CD4-positive, CD25-positive, alpha-beta regulatory T cell (primary cell): ENCODE measurements around the gene PZP. TPM values are rescaled to one million over a fixed set of nuclear protein-coding genes. Genes with fewer than 3 reads are reported as not detected.
A peak's percentile ranks its signal among the peaks of the same experiment; 100 is the strongest.
"Not testable (repeated sequence)": the region's sequence is repeated elsewhere in the genome, so short reads cannot be mapped to it uniquely, and the experiment has no call there.

Experiments used
- ATAC-seq, 2 donors: fragments of 150-1000 bp; cut with Tn5 transposase; one replicate each; pipeline ENCODE4 v1.10.0; 2021; ENCODE audit warnings: low read depth in 2 of 2, moderate number of reproducible peaks in 2 of 2, moderate library complexity in 1 of 2
- DNase-seq, 3 donors: peaks; one replicate each; pipeline versions ENCODE4 v3.0.0 to v3.0.0-alpha.2; 2012 to 2022; ENCODE audit warnings: mixed read lengths in 1 of 3
- H3K27ac ChIP-seq: one replicate; pipeline ENCODE4 v1.7.0; 2013; ENCODE audit warnings: mild to moderate bottlenecking, low read length; ENCODE audit not compliant: insufficient read depth, poor library complexity, severe bottlenecking
- H3K27me3 ChIP-seq: one replicate; pipeline ENCODE4 v1.7.0; 2013; ENCODE audit warnings: low read length; ENCODE audit not compliant: control insufficient read depth, insufficient read depth
- H3K36me3 ChIP-seq: one replicate; pipeline ENCODE4 v1.7.0; 2013; ENCODE audit warnings: mild to moderate bottlenecking, low read length, moderate library complexity; ENCODE audit not compliant: control insufficient read depth, insufficient read depth
- H3K4me1 ChIP-seq: 2 replicates; pipeline ENCODE4 v1.7.0; 2013; ENCODE audit warnings: mild to moderate bottlenecking, low read length; ENCODE audit not compliant: insufficient read depth, control insufficient read depth, poor library complexity, severe bottlenecking
- H3K4me3 ChIP-seq: one replicate; pipeline ENCODE4 v1.7.0; 2013; ENCODE audit warnings: low read depth, mild to moderate bottlenecking, low read length, moderate library complexity
- H3K9me3 ChIP-seq, 2 experiments: 1 replicate in 1 of 2; 2 replicates in 1 of 2; pipeline ENCODE4 v1.7.0; 2013; ENCODE audit warnings: low read length in 2 of 2, mild to moderate bottlenecking in 1 of 2, moderate library complexity in 1 of 2; ENCODE audit not compliant: control insufficient read depth in 2 of 2
- H3K27ac Mint-ChIP-seq, 3 donors: one replicate each; pipeline ENCODE4 v1.8.0; 2020 to 2022; ENCODE audit warnings: mild to moderate bottlenecking in 3 of 3, mixed read lengths in 3 of 3, moderate library complexity in 2 of 3
- H3K27me3 Mint-ChIP-seq: one replicate; pipeline ENCODE4 v1.8.0; 2022; ENCODE audit warnings: mild to moderate bottlenecking, mixed read lengths
- H3K36me3 Mint-ChIP-seq: one replicate; pipeline ENCODE4 v1.8.0; 2020; ENCODE audit warnings: mixed read lengths
- H3K4me1 Mint-ChIP-seq, 4 donors: one replicate each; pipeline ENCODE4 v1.8.0; 2020 to 2022; ENCODE audit warnings: mixed read lengths in 4 of 4, mild to moderate bottlenecking in 1 of 4
- H3K4me3 Mint-ChIP-seq, 4 donors: one replicate each; pipeline ENCODE4 v1.8.0; 2020 to 2022; ENCODE audit warnings: mild to moderate bottlenecking in 4 of 4, mixed read lengths in 4 of 4, moderate library complexity in 3 of 4
- H3K9me3 Mint-ChIP-seq, 7 donors: one replicate each; pipeline ENCODE4 v1.8.0; 2020 to 2022; ENCODE audit warnings: mixed read lengths in 7 of 7, mild to moderate bottlenecking in 3 of 7, moderate library complexity in 2 of 7
- polyA plus RNA-seq, 4 donors: library from polyadenylated mRNA; unstranded; fragments of 300-500 nt; fragmentation: Illumina TruSeq; gene quantifications; one replicate each; pipeline ENCODE4 v1.2.3, GENCODE V29; 2021
- total RNA-seq: library from RNA; stranded (reverse); gene quantifications from one replicate; pipeline ENCODE4 v1.2.3, GENCODE V29; 2022

The PZP gene
- total and polyA plus RNA-seq, 5 donors from 2014 or later, result 0.29 TPM; not detected in 4

DNA sequence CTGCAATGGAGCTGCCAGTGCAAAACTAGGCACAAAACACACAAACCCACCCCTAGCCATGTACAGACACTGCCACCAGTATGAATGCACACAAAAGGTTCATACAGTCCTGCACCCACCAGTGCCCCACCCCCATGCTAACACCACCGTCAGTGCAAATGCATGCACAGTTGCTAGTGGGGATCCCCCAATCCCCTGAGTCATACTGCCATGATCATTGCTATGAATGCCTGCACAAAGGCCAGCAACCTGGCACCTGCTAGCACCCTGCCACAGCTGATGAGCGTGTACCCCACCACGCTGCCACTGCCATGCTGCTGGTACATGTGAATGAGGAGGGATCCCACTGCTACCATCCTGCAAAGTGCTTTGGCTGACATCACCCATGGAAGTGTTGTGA lies 23.9 kb downstream of the PZP start:
- peaks cover 0 to 5% of the 10 kb centered on the region in 2 experiments for H3K9me3 ChIP-seq
- H3K27ac ChIP-seq, result no peak overlapping the region
- Mint-ChIP-seq H3K4me1 (no peaks in the 10 kb centered on the region), H3K4me3 (no peak overlapping the region), H3K27me3 (peaks cover 7% of the 10 kb centered on the region), H3K9me3 (peaks cover 0 to 23% (median 6%) of the 10 kb centered on the region in 7 donors), H3K36me3 (no peaks in the 10 kb centered on the region), H3K27ac (no peak overlapping the region)
- H3K27me3 ChIP-seq, result no peaks in the 10 kb centered on the region
- H3K4me3 ChIP-seq, result no peak overlapping the region
- no peaks in the 10 kb centered on the region for H3K4me1 ChIP-seq
- DNase-seq, result no peak
- no peak for ATAC-seq
- no peaks in the 10 kb centered on the region for H3K36me3 ChIP-seq

DNA sequence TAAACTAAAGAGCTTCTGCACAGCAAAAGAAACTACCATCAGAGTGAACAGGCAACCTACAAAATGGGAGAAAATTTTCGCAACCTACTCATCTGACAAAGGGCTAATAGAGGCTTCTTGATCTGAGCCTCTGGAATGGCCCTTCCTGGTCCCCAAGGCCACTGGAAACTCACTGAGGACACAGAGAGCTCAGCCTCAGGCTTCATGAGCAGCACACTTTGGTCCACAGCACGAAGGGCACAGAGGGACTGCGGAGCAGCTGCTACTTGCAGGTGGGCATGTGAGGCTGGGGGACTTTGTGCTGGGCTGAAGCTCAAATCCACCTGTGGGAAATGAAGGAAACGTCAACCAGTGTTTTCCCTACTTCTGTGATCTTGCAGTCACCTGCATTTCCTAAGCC lies 27.4 kb downstream of the PZP start:
- peaks cover 13% of the 10 kb centered on the region for H3K27me3 Mint-ChIP-seq
- Histone ChIP-seq H3K27ac (no peak overlapping the region), H3K36me3 (no peaks in the 10 kb centered on the region), H3K27me3 (peaks cover 2% of the 10 kb centered on the region), H3K9me3 (no peaks in the 10 kb centered on the region), H3K4me1 (no peaks in the 10 kb centered on the region), H3K4me3 (no peak overlapping the region)
- no peaks in the 10 kb centered on the region for H3K4me1 Mint-ChIP-seq
- no peak for DNase-seq
- no peak overlapping the region for H3K4me3 Mint-ChIP-seq
- H3K9me3 Mint-ChIP-seq, result peaks cover 0 to 10% (median 5%) of the 10 kb centered on the region in 7 donors
- no peaks in the 10 kb centered on the region for H3K36me3 Mint-ChIP-seq
- ATAC-seq, result no peak
- no peak overlapping the region for H3K27ac Mint-ChIP-seq

GRCh38 chr12:9179781-9180180 lies 28.4 kb downstream of the PZP start:
- Histone ChIP-seq H3K27ac (no peak overlapping the region), H3K36me3 (no peaks in the 10 kb centered on the region), H3K4me1 (no peaks in the 10 kb centered on the region), H3K27me3 (peaks cover 2% of the 10 kb centered on the region), H3K9me3 (no peaks in the 10 kb centered on the region), H3K4me3 (no peak overlapping the region)
- H3K4me3 Mint-ChIP-seq, result no peak overlapping the region
- H3K27ac Mint-ChIP-seq, result no peak overlapping the region
- H3K27me3 Mint-ChIP-seq, result peaks cover 13% of the 10 kb centered on the region
- H3K9me3 Mint-ChIP-seq, result peaks cover 0 to 6% (median 3%) of the 10 kb centered on the region in 7 donors
- no peak for ATAC-seq
- no peak for DNase-seq
- H3K36me3 Mint-ChIP-seq, result no peaks in the 10 kb centered on the region
- H3K4me1 Mint-ChIP-seq, result no peaks in the 10 kb centered on the region

- no peaks in the 10 kb centered on the region for H3K36me3 ChIP-seq
- H3K9me3 Mint-ChIP-seq, result peaks cover 0 to 9% (median 2%) of the 10 kb centered on the region in 7 donors
- no peak overlapping the region for H3K4me3 Mint-ChIP-seq
- DNase-seq (no peak), ATAC-seq (no peak)
- no peaks in the 10 kb centered on the region for H3K9me3 ChIP-seq
- H3K27me3 ChIP-seq, result peaks cover 2% of the 10 kb centered on the region
- no peaks in the 10 kb centered on the region for H3K4me1 ChIP-seq
- H3K36me3 Mint-ChIP-seq, result no peaks in the 10 kb centered on the region
- H3K4me3 ChIP-seq, result no peak overlapping the region
- no peaks in the 10 kb centered on the region for H3K4me1 Mint-ChIP-seq
- no peak overlapping the region for H3K27ac Mint-ChIP-seq
- peaks cover 10% of the 10 kb centered on the region for H3K27me3 Mint-ChIP-seq
- no peak overlapping the region for H3K27ac ChIP-seq
These were observed 38.1 kb downstream of the PZP start for GRCh38 chr12:9169979-9170634.

DNA sequence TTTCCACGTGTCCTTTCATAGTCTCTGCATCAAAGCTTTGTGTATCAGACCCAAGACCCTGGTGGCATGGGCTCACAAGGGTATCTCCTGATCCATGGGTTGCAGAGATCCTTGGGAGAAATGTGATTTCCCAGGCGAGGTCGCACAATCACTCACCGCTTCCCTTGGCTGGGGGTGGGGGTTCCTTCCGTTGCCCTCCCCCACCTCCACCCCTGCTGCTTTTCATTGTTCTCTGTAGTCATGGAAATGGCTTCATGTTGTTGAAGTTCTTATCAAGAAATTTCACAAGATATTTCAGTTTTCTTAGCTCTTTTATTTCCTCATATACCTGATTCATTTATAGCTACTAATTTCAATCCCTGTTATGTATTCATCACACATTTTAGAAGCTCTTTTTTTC lies 40.9 kb downstream of the PZP start:
- not testable (repeated sequence) for H3K9me3 Mint-ChIP-seq, H3K27ac ChIP-seq, H3K9me3 ChIP-seq, H3K4me1 Mint-ChIP-seq, H3K27ac Mint-ChIP-seq, H3K4me1 ChIP-seq, H3K4me3 ChIP-seq, ATAC-seq, H3K27me3 Mint-ChIP-seq, DNase-seq, H3K4me3 Mint-ChIP-seq, H3K36me3 ChIP-seq, H3K27me3 ChIP-seq, H3K36me3 Mint-ChIP-seq

DNA sequence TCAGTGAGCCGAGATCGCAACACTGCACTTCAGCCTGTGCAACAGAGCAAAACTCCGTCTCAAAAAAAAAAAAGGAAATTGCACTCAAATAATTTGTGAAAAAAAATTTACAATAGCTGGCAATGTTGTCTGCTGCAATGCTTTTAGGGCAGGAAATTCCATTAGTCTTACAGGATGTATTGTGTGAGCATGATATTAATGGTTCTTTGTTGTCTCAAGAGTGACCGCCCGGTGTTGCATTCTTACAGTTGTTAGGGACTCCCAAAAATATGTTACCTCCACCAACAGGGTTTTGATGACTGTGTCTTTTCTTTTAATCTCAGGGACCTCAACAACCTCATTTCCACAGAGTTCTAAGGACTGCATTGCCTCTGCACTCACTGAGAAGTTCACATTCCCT lies 44.8 kb downstream of the PZP start:
- Histone ChIP-seq H3K9me3 (no peaks in the 10 kb centered on the region), H3K27me3 (peaks cover under 1% of the 10 kb centered on the region), H3K4me1 (no peaks in the 10 kb centered on the region), H3K27ac (no peak overlapping the region), H3K4me3 (no peak overlapping the region), H3K36me3 (no peaks in the 10 kb centered on the region)
- Mint-ChIP-seq H3K4me1 (no peaks in the 10 kb centered on the region), H3K36me3 (no peaks in the 10 kb centered on the region), H3K9me3 (peaks cover 0 to 2% (median 0%) of the 10 kb centered on the region in 7 donors), H3K27me3 (peaks cover 17% of the 10 kb centered on the region), H3K27ac (no peak overlapping the region), H3K4me3 (no peak overlapping the region)
- ATAC-seq (no peak), DNase-seq (no peak)

GRCh38 chr12:9156119-9156518 lies 52.1 kb downstream of the PZP start:
- Histone ChIP-seq H3K36me3 (no peaks in the 10 kb centered on the region), H3K27ac (no peak overlapping the region), H3K27me3 (no peaks in the 10 kb centered on the region), H3K9me3 (no peaks in the 10 kb centered on the region), H3K4me3 (no peak overlapping the region), H3K4me1 (no peaks in the 10 kb centered on the region)
- Mint-ChIP-seq H3K27me3 (peaks cover 7% of the 10 kb centered on the region), H3K9me3 (peaks cover 0 to 5% (median 0%) of the 10 kb centered on the region in 7 donors), H3K4me3 (no peak overlapping the region), H3K36me3 (peaks cover 4% of the 10 kb centered on the region), H3K27ac (no peak overlapping the region), H3K4me1 (no peaks in the 10 kb centered on the region)
- ATAC-seq (no peak), DNase-seq (no peak)

GRCh38 chr12:9149372-9149771 lies 58.8 kb downstream of the PZP start:
- Mint-ChIP-seq H3K4me3 (no peak overlapping the region), H3K9me3 (peaks cover 0 to 18% (median 3%) of the 10 kb centered on the region in 7 donors), H3K36me3 (peaks cover 7% of the 10 kb centered on the region), H3K27ac (no peak overlapping the region), H3K27me3 (peaks cover 4% of the 10 kb centered on the region), H3K4me1 (no peaks in the 10 kb centered on the region)
- peaks cover 0 to 4% of the 10 kb centered on the region in 2 experiments for H3K9me3 ChIP-seq
- DNase-seq (peak in 1 of 3 donors; percentile 13), ATAC-seq (no peak)
- H3K27ac ChIP-seq, result no peak overlapping the region
- H3K36me3 ChIP-seq, result no peaks in the 10 kb centered on the region
- no peak overlapping the region for H3K4me3 ChIP-seq
- no peaks in the 10 kb centered on the region for H3K27me3 ChIP-seq
- no peaks in the 10 kb centered on the region for H3K4me1 ChIP-seq
